Neural crest cell (in vitro differentiated cells): ENCODE measurements around the gene MTMR3. TPM values are rescaled to one million over a fixed set of nuclear protein-coding genes. Genes with fewer than 3 reads are reported as not detected.

Source experiments
- DNase-seq: peaks from one replicate; pipeline ENCODE4 v3.0.0; 2021; ENCODE audit warnings: low read depth, mixed read lengths, low spot score
- H3K27ac Mint-ChIP-seq: one replicate; pipeline ENCODE4 v1.8.0; 2021; ENCODE audit warnings: mild to moderate bottlenecking, mixed read lengths; ENCODE audit not compliant: unreplicated experiment
- H3K27me3 Mint-ChIP-seq: 2 replicates; pipeline ENCODE4 v1.8.0; 2021; ENCODE audit warnings: low read depth, mild to moderate bottlenecking, mixed read lengths
- H3K36me3 Mint-ChIP-seq: 2 replicates; pipeline ENCODE4 v1.8.0; 2021; ENCODE audit warnings: low read depth, mild to moderate bottlenecking, mixed read lengths
- H3K4me1 Mint-ChIP-seq: 2 replicates; pipeline ENCODE4 v1.8.0; 2021; ENCODE audit warnings: mixed read lengths
- H3K4me3 Mint-ChIP-seq: one replicate; pipeline ENCODE4 v1.8.0; 2021; ENCODE audit warnings: mild to moderate bottlenecking, mixed read lengths
- H3K9me3 Mint-ChIP-seq: 2 replicates; pipeline ENCODE4 v1.8.0; 2021; ENCODE audit warnings: mixed read lengths
- total RNA-seq: library from RNA; stranded (reverse); gene quantifications from 2 replicates; pipeline ENCODE4 v1.2.1, GENCODE V29; 2021
- TF ChIP-seq, protein P1 (sequence below): fragments of 200-600 bp; sonication (generic); conservative IDR thresholded peaks from 2 replicates; pipeline ENCODE4 v1.5.0; 2021; ENCODE audit warnings: antibody characterized with exemption, mild to moderate bottlenecking

MTMR3 gene
- total RNA-seq, 1 donor from 2014 or later = 35.3 TPM

DNA sequence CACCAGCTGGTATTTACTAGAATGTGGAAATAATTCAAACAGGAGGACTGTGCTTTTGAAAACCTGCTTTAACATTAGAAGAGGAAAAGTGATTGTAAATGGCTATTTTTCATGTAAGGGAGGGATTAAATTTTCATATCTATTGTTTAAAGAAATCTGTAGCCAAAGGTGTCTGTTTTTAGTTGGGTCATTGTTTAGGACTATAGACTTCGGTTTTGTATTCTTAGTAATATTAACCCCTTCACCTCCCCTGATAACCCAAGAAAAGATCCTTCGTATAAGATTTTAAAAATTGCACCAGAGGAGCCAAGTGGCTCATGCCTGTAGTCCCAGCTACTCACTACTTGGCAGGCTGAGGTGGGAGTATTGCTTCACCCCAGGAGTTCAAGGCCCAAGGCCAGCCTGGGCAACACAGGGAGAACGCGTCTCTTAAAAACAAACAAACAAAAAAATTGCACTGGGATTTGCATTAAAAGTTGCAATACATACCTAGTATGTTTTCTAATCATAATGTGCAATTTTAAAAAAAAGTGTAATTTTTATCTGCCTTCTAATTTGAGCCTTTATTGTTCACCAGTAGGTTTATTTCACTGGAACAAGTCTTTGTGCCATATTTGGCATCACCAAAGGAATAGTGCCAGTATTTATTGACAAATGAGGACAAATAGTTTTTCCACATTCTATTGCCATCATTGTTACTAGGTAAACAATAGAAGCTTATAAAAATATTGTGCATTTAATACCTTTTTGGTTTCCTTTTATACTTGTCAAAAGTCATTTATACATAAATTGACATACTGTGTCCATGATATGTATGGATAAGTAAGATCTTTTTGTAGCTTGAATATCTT lies 34.3 kb downstream of the MTMR3 start:
- H3K4me1 Mint-ChIP-seq = peaks cover 26% of the 10 kb centered on the region
- H3K9me3 Mint-ChIP-seq = peaks cover under 1% of the 10 kb centered on the region
- no peak overlapping the region for H3K27ac Mint-ChIP-seq

DNA sequence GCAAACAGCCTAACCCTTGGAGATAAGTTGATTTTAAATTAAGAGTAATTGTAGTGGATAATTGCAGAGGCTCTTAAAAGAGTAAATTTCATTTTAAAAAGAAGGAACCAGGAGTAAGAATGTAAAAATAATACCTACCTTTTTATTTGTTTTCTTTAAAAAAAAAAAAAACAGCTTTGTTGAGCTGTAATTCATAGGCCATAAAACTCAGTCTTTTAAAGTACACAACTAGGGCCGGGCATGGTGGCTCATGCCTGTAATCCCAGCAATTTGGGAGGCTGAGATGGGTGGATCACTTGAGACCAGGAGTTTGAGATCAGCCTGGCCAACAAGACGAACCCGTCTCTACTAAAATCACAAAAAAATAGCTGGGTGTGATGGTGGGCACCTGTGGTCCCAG lies 42.4 kb downstream of the MTMR3 start:
- no peak for DNase-seq
- Mint-ChIP-seq H3K27ac (no peak overlapping the region), H3K4me3 (no peak overlapping the region), H3K4me1 (no peaks in the 10 kb centered on the region), H3K9me3 (peaks cover 15% of the 10 kb centered on the region), H3K36me3 (peaks cover 6% of the 10 kb centered on the region), H3K27me3 (no peaks in the 10 kb centered on the region)
- TF ChIP-seq, protein P1, sequence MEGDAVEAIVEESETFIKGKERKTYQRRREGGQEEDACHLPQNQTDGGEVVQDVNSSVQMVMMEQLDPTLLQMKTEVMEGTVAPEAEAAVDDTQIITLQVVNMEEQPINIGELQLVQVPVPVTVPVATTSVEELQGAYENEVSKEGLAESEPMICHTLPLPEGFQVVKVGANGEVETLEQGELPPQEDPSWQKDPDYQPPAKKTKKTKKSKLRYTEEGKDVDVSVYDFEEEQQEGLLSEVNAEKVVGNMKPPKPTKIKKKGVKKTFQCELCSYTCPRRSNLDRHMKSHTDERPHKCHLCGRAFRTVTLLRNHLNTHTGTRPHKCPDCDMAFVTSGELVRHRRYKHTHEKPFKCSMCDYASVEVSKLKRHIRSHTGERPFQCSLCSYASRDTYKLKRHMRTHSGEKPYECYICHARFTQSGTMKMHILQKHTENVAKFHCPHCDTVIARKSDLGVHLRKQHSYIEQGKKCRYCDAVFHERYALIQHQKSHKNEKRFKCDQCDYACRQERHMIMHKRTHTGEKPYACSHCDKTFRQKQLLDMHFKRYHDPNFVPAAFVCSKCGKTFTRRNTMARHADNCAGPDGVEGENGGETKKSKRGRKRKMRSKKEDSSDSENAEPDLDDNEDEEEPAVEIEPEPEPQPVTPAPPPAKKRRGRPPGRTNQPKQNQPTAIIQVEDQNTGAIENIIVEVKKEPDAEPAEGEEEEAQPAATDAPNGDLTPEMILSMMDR = no peak

More for the DNA sequence above, 34.3 kb downstream of the MTMR3 start:
- no peak for DNase-seq
- H3K4me3 Mint-ChIP-seq = no peak overlapping the region
- TF ChIP-seq, protein P1 = no peak
- H3K36me3 Mint-ChIP-seq = peaks cover under 1% of the 10 kb centered on the region
- no peaks in the 10 kb centered on the region for H3K27me3 Mint-ChIP-seq

DNA sequence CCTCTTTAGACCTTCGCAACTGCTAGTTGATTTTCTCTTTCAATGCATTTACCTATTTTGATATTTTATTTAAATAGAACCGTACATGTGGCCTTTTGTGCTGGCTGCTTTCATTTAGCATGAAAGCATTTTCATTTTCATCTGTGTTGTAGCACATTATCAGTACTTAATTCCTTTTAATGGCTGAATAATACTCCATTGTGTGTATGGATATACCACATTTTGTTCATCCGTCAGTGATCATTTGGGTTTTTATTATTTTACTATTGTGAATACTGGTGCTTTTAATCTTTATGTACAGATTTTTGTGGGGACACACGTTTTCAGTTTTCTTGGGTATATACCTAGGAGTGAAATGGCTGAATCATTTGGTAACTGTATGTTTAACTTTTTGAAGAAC lies 43.1 kb downstream of the MTMR3 start:
- peaks cover 6% of the 10 kb centered on the region for H3K36me3 Mint-ChIP-seq
- peaks cover 15% of the 10 kb centered on the region for H3K9me3 Mint-ChIP-seq
- TF ChIP-seq, protein P1 = no peak
- H3K4me1 Mint-ChIP-seq = no peaks in the 10 kb centered on the region
- H3K27me3 Mint-ChIP-seq = no peaks in the 10 kb centered on the region
- H3K27ac Mint-ChIP-seq = no peak overlapping the region
- H3K4me3 Mint-ChIP-seq = no peak overlapping the region
- DNase-seq = no peak

DNA sequence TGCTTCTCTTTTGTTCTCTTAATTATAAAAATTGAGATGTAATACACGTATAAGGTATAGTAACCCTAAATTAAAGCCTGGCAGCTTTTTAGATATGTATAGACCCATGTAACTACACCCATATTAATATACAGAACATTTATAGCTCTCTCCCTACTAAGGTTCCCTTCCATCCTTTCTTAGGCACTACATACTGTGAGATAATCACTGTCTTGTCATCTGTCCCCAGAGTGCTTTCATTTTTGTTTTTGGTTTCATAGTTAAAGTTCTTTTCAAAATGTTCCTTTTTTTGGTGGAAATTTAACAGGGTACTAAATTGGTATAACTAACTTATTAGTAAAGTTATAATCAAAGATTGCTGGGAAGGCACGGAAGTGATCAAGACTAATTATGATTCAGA lies 49.2 kb downstream of the MTMR3 start:
- TF ChIP-seq, protein P1 = no peak
- peaks cover 10% of the 10 kb centered on the region for H3K4me1 Mint-ChIP-seq
- DNase-seq = no peak
- no peak overlapping the region for H3K27ac Mint-ChIP-seq
- H3K4me3 Mint-ChIP-seq = no peak overlapping the region
- H3K9me3 Mint-ChIP-seq = peaks cover under 1% of the 10 kb centered on the region
- H3K36me3 Mint-ChIP-seq = peaks cover under 1% of the 10 kb centered on the region
- H3K27me3 Mint-ChIP-seq = no peaks in the 10 kb centered on the region

DNA sequence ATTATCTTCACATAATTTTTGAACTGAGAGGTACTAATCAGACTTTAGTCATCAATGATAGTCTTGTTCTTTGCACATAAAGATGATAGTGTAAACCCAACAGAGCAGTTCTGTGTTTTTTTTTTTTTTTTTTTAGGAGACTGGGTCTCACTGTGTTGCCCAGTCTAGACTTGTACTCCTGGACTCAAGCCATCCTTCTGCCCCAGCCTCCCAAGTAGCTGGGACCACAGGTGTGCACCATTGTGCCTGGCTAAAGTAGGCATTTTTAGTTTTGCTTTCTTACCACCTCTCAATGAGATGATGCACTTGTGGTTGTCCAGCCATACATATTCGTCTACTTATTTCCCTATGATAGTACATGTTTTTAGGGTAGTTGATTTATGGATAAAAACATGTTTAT lies 50.6 kb downstream of the MTMR3 start:
- TF ChIP-seq, protein P1 = no peak
- no peaks in the 10 kb centered on the region for H3K27me3 Mint-ChIP-seq
- H3K27ac Mint-ChIP-seq = no peak overlapping the region
- peaks cover 5% of the 10 kb centered on the region for H3K36me3 Mint-ChIP-seq
- H3K4me1 Mint-ChIP-seq = peaks cover 10% of the 10 kb centered on the region
- H3K9me3 Mint-ChIP-seq = no peaks in the 10 kb centered on the region
- H3K4me3 Mint-ChIP-seq = no peak overlapping the region
- DNase-seq = no peak
